LHCN-M2 (cell line): ENCODE measurements around the gene ABCG8. TPM values are rescaled to one million over a fixed set of nuclear protein-coding genes. Genes with fewer than 3 reads are reported as not detected.

Experiments
- DNase-seq: peaks from one replicate; pipeline ENCODE4 v3.0.0-alpha.2; 2012; ENCODE audit warnings: low read depth
- total RNA-seq: library from RNA; depleted of rRNA; stranded (reverse); fragments of >200 nt; gene quantifications from 2 replicates; pipeline ENCODE4 v1.2.3, GENCODE V29; 2014

ABCG8 gene
- total RNA-seq, 1 experiment from 2014 or later, result not detected

DNA sequence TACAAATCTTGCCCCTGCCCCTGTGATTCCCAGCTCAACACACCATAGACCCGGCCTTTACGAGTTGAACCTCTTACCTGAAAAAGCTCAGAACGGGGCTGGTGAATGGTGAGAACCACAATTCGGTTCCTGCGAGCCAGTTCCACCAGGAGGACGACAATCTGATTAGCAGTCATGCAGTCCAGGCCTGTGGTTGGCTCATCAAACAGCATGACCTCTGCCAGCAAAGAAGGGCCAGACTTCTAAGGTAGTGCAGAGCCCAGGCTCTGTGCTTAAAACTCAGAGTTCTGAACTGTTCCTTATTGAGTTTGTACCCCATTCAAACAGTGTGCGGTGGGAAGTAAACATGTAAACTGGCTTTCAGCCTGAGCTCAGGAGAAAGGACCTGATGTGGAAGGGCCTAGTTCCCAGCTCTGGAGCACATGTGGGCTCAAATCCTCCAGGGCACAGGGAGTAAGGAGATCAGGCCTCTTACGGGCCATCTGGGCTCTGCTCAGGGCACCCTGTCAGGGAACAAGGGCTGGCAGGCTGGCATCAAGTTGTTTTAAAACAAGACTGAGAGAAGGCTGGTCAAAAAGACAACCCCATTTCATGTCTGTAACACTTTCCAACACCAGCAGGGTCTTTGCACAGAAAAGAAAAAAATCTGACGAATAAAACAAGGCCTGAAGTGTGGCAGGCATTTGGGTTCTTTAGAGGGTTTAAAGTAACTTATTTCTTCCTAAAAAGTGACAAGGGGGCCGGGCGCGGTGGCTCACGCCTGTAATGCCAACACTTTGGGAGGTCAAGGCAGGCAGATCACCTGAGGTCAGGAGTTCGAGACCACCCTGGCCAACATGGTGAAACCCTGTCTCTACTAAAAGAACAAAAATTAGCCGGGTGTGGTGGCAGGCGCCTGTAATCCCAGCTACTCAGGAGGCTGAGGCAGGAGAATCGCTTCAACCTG lies 12.2 kb upstream of the ABCG8 start:
- no peak for DNase-seq

DNA sequence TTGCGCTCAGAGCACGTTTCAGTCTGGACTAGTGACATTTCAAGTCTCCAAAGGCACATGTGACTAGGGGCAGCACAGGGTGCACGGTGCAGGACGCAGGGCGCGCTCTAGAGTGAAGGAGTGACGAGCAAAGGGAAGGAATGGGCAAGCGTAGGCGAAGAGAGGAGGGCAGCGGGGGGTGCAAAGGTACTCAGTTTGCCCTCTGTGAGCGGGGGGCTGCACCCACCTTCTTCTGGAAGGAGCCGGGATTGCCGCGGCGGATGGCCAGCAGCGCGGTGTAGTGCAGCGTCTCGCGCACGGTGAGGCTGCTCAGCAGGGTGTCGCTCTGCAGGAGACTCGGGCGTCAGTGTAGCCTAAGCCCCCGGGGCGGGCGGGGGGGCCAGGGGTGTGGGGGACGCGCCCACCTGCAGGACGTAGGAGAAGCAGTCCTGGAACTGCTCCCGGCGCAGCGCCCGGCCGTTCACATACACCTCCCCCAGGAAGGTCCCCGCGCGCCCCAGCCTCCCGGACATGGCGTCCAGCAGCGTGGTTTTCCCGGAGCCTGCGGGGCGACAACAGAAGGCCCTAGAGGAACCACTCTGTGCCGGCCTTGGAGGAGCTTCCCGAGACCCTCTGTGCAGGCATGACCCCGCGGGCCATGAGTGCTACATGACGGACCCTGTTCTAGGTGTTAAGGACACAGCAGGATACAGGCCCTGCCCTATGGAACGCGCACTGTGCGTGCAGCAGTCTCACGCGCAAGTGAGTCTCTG lies 7.1 kb upstream of the ABCG8 start:
- DNase-seq, result no peak

DNA sequence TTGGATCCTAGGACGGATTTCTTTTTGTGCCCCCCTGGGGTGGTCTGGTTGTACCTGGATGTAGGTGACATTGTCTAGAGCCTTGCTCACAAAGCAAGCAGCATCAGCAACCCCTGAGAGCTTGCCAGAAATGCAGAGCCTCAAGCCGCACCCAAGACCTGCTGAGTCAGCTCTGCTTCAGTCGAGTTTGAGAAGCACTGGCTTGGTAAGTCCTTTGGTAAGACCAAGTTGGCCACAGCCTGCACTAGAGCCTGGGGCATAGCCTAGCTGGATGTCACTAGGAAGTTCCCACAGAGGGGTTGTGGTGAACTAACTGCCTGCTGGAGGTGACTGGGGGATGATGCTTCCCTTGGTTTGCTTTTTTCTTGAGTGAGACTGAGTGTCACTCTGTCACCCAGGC lies 6.3 kb upstream of the ABCG8 start:
- no peak for DNase-seq

DNA sequence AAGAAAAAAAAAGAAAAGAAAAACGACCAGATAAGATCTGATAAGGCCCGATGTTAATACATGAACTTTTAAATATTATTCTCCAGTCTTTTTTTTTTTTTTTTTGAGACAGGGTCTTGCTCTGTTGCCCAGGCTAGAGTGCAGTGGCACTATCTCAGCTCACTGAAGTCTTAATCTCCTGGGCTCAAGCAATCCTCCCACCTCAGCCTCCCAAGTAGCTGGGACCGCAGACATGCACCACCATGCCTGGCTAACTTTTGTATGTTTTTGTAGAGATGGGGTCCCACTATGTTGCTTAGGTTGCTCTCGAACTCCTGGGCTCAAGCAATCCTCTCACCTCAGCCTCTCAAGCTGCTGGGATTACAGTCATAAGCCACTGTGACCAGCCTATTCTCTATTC lies 1.7 kb upstream of the ABCG8 start:
- no peak for DNase-seq

DNA sequence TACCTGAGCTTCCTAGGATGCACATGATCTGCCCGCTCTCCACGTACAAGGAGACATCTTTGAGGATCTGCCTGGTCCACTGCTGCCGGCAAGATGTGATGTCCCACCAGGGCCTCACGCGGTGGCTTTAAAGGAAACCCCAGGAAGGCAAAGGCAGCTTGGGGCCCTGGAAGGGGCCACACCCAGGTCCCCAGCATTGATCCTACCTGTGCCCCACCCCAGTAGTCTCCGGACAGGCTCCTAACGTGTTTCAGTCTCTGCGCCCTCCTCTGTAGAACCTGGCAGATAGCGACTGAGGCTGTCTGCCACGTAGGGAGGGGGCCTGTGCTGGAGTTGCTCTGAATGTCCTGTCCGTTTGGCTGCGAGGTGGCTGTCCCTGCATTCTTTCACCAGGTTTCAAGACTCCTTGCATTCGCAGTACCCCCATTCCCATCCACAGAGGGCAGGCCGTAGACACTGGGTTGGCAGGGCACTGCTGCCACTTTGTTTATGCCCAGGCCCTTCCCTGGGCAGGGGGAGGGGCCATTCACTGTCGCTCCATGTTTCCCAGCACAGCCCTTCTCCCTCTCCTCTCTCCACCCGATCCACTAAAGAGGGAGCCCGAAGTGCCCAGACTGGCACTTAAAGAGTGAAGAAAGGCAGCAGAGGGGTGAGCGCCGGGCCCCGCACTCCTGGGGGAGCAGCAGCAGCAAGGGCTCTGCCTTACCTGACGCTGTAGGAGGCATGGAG lies 776 bp upstream of the ABCG8 start:
- DNase-seq, result no peak

DNA sequence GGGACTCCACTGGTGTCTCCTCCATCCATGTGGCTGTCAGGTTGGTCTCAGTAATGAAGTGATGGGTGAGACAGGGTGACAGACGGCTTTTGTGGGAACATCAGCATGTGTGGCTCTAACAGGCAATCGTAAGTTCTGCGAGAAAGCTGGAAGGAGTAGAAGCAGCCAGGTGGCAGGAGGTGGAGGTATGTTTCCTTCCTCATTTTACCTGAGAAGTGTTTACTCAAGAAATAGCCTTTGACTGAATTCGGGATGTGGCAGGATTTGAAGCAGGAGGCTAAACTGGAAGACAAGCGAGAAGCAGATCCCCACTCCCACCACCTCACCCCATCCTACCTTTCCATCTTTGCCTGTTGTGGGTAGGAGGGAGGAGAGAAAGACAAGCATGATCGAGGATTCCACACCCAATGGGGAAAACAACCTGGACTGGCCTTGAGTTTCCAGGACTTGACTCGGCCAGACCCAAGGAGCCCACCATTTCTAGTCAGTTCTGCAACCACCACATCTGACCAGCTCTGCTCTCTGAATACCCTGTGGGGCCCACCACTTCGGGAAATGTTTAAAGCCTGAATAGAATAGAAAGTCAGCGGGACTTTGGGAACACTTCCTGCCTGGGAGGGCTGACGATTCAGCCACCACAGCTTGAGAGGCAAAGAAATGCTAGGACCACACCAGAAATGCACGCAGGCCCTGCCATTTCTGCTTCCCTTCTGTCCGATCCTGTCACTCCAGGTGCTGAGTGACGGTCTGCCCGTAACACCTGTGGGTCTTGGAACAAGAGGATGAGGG lies 1.2 kb downstream of the ABCG8 start:
- no peak for DNase-seq

DNA sequence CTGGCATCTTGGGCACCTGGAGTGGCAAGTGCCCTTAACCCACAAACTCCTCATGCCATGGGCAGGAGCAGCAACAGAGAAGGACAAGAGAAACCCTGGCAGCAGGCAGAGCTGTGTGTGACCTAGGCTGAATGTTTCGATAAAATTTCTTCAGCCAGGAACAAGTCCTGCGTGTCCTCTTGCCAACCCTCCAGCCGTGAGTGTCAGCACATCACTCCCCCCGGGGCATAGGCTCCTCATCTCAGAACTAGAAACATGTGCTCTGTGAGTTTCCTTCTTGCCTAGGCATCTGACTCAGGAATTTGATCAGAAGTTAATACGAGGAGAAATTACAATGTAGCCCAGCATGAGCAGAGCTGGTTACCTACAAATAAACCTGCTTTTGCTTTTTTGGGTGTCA lies 2.2 kb downstream of the ABCG8 start:
- no peak for DNase-seq

DNA sequence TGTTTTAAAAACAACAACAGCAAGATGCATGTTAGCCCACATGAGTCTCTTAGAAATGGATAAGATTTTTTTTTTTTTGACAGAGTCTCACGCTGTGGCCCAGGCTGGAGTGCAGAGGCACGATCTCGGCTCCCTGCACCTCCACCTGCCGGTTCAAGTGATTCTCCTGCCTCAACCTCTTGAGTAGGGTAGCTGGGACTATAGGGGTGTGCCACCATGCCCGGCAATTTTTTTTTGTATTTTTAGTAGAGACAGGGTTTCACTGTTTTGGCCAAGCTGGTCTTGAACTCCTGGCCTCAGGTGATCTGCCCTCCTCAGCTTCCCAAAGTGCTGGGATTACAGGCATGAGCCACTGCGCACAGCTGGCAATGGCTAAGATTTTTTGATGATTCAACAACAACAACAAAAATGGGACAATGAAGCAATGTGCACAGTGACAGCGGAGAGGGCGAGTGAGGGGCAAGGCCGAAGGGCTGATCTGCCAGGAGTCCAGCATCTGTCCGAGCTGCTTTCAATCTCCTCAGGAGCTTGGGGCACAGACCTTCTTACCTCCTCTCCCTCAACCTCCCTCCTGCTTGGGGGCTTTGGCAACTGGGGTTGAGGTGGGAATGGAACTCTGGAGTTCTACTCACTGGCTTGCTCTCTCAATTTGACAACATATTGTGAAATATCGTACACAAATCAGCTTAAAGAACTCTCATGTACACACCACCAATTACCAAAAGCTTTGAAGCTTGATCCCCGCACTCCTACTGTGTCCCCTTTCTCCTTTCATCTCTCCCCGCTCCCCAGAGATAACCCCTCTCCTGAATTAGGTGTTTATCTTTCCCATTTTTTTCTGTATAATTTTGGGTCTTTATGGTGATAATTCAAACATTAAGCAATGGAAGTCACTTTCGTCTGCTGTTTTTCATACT lies 3.4 kb downstream of the ABCG8 start:
- no peak for DNase-seq

DNA sequence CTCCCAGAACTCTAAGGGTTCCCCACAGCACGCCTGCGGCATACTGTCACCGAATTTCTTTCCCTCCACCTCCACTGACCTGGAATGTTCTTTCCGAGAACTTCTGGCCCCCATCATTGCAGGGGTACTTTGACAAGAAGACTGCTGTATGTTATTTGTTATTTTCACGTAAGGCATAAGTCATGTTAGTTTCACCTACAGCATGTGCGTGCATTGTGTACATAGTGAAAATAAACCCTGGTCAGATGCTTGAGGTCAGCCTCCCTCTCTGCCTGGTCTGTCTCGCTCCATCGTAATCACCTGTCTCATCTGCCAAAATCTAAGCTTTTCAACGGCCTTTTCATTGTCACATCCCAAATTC lies 4.1 kb downstream of the ABCG8 start:
- no peak for DNase-seq

DNA sequence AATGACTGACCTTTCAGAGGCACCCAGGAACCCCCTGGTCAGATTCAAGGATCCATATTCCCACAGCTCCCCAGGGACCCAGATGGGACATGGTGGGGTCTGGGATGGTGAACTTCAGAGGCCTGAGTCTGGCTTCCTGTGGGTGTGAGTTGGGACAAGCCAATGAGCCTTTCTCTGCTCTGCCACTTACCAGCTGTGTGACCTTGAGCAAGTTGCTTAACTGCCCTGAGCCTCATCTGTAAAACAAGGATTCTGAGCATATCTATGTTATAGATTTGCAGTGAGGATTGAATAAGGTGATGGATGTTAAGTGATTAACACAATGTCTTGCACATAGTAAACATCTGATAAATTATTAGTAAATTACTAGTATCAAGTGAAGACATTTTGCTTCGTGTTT lies 6.4 kb downstream of the ABCG8 start:
- DNase-seq, result no peak

DNA sequence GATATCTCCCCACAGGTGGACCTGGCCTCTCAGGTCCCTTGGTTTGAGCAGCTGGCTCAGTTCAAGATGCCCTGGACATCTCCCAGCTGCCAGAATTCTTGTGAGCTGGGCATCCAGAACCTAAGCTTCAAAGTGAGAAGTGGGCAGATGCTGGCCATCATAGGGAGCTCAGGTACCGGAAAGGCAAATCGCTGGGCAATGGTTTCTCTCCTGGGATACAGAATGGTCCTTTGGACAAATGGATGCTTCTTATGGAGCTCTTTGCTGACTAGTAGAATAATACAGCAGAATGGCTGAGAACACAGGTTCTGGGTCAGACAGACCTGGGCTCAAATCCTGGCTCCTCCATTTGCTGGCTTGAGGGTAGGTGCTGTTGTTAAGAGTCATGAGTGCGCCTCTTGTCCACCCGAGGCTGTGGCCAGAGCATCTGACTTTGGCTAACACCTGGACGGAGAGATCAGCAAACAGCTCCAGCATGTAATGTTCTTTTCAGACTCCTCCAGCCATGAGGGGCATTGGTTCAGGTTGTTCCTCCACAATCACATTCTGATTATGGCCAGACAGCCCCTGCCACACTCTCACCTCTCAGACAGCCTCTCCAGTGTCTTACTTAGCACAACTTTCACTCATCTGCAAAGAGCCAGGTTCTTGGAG lies 7.5 kb downstream of the ABCG8 start:
- DNase-seq, result no peak

DNA sequence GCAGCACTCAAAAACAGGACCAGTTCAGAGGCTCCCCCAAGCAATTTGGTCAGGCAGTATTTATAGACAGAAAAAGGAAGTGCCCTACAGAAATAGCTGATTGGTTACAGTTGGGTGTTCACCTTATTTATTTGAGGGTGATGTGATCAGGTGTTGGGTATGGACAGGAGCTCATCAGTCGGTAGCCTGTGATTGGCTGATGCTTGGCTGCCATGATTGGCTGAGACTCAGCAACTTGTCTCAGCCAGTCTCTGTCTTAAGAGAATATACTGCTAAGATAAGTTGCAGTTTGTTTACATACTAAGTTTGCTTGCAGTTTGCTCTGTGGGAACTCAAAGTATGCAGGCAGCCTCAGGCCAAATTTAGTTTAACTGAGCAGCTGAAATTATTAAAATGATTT lies 9.4 kb downstream of the ABCG8 start:
- no peak for DNase-seq

DNA sequence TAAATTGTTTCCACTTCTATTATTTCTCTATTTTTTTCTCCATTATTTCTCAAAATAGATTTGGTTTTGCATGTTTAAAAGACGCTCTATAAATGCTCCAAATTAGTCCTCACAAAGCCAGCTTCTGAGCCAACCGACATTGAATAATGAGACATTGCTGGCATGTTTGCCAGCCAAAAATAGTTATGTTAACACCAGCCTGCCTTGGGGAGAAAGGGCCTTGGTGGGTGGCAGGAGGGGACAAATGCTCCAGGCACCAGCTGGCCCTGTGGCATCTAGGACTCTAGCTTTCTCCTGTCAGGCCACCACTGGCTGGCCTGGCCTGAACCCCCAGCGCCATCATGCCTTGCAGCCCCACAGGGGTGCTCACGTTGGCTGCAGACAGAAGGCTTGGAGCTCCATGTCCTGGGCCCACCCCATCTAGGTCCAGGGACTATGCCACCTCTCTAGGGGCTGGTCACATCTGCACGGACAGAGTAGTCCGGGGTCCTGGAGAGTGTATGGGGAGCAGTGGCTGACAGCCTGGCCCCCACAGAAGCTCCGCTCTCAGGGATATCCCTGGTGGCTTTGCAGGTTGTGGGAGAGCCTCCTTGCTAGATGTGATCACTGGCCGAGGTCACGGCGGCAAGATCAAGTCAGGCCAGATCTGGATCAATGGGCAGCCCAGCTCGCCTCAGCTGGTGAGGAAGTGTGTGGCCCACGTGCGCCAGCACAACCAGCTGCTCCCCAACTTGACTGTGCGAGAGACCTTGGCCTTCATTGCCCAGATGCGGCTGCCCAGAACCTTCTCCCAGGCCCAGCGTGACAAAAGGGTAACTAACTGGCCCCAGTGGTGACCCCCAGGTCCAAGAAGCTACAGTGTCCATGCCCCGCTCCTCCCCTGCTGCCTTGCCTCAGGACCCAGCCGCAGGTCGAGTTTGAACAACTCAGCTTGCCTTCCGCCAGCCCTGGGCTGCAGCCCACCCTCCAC lies 12.5 kb downstream of the ABCG8 start:
- no peak for DNase-seq

DNA sequence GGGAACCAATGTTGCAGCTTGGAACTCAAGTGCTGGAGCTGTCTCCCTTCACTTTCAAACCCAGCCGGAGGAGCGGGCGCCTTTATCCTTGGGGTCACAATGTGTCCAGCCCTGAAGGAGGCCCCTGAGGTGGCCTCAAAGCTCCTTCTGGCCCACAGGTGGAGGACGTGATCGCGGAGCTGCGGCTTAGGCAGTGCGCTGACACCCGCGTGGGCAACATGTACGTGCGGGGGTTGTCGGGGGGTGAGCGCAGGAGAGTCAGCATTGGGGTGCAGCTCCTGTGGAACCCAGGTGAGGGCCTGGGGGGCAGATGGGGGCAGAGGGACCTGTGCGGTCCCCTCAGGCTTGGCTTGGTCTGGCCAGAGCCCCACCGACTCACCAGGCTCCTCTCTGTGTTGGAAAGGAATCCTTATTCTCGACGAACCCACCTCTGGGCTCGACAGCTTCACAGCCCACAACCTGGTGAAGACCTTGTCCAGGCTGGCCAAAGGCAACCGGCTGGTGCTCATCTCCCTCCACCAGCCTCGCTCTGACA lies 13.5 kb downstream of the ABCG8 start:
- DNase-seq, result no peak

DNA sequence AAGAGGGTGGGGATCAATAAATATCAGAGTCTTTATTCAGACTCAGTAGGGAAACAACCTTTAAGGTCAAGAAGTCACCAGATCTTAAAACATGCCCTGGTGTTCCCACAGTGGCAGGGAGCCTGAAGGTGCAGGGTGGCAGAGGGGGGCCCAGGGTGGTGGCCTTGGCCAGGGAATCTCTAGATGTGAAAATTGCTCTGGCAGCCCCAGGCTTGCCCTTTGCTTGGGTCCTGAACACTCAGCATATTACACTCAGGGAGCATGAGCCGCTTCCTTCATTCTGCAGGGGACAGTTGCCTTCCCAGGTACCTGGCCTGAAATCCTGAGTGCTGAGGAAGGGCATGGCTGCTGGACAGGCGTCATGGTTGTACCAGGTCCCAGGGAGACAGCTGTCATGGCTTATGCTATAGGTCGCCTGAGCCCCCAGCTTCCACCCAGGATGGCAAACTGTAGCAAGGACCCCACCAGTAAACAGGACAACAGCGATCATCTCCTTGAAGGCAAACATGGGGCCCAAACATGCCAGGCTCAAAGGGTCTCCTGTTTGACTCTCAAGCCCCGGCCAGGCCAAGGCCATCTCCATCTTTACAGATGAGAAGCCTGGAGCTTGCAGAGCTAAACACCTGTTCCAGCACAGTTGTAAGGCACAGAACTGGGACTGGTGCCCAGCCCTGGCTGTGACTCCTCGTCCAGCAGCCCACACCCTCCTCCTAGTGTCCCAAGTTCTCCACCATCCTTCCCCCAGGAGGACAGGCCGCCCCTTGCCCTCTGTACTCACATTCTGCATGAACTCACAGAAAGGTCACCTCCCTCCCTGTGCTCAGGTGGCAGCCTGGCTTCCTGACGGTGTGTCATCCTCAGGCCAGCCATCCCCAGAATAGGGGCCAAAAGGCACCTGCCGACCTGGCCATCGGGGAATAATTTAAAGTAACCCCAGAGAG lies 14.6 kb downstream of the ABCG8 start:
- DNase-seq, result no peak

DNA sequence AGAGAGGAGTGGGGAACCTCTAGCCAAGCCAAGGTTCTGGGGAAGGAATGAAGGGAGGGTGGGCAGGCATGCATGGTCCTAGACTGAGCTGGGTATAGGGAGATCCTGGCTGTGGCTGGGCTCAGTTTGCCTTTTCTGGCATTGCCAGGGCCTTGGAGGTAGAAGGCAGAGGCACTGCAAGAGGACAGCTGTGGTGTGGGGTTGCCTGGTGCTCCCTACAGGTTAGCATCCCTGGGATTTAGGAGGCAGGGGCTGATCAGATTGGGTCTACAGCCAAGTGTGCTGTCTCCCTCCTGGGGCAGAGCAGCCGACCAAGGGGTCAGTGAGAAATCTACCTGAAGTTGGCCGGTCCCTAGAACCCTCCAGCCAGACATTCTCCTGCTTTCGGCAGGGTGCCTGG lies 15.9 kb downstream of the ABCG8 start:
- no peak for DNase-seq

DNA sequence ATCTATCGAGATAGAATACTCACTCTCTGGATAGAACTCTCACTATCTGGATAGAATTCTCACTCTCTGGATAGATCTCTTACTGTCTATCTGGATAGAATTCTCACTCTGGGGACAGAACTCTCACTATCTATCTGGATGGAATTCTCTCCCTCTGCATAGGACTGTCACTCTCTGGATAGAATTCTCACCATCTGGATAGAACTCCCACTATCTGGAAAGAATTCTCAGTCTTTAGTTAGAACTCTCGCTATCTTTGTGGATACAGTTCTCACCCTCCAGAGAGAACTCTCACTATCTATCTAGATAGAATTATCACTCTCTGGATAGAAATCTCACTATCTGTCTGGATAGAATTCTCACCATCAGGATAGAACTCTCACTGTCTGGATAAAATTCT lies 16.5 kb downstream of the ABCG8 start:
- no peak for DNase-seq
